IPS DF 4.7 (cell line): Measurements from ENCODE around the gene TMEM255B.

Experiments used
- DNase-seq: peaks from one replicate; pipeline ENCODE4 v3.0.0-alpha.2; 2013; ENCODE audit warnings: low spot score; ENCODE audit errors: extremely low read depth

The TMEM255B gene

DNA sequence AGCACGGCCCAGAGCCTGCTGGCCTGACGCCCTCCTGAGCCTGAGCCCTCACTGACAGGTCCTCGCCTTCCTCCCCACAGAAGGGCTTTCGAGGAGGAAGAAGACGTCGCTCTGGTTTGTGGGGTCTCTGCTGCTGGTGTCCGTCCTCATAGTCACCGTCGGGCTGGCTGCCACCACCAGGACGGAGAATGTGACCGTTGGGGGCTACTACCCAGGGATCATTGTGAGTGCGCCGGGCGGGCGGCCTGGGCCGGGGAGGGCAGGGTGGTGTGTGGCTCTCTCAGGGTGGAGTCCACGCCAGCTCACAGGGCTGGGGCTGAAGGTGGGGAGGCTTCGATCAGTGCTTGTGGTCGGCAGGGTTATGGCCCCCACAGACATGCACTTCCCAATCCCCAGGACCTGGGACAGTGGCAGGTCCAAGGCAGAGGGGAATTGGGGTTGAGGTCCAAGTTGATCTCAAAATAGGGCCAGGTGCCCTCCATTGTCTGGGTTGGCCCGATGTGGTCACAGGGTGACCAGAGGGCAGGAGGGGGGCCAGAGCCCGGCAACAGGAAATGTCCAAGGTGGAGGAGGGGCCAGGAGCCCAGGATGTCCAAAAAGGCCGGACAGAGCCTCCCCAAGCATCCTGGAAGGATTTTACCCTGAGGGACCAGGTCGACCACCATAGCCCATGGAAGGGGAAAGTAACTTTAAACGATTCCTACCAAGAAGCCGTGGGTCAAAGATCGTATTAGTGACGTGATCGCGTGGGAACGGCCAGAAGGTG lies 7.2 kb downstream of the TMEM255B start:
- no peak for DNase-seq

DNA sequence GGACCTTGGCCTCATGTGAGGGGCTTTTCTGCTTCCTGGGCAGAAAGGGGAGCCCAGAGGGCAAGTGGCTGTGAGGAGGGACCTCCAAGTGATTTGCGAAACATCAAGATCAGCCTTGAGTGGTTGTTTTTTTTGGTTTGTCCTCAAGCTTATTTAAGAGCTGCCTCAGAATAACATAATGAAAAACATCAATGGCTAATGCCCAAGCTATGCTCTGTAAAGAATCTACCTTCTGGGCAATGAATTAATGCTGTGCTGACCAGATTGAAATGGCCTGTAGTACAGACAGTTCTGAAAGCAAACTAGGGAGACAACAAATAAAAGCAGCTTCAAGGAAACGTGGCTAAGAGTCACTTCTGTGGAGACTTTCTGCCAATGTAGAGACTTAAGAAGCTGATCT lies 8.3 kb downstream of the TMEM255B start:
- DNase-seq: no peak

DNA sequence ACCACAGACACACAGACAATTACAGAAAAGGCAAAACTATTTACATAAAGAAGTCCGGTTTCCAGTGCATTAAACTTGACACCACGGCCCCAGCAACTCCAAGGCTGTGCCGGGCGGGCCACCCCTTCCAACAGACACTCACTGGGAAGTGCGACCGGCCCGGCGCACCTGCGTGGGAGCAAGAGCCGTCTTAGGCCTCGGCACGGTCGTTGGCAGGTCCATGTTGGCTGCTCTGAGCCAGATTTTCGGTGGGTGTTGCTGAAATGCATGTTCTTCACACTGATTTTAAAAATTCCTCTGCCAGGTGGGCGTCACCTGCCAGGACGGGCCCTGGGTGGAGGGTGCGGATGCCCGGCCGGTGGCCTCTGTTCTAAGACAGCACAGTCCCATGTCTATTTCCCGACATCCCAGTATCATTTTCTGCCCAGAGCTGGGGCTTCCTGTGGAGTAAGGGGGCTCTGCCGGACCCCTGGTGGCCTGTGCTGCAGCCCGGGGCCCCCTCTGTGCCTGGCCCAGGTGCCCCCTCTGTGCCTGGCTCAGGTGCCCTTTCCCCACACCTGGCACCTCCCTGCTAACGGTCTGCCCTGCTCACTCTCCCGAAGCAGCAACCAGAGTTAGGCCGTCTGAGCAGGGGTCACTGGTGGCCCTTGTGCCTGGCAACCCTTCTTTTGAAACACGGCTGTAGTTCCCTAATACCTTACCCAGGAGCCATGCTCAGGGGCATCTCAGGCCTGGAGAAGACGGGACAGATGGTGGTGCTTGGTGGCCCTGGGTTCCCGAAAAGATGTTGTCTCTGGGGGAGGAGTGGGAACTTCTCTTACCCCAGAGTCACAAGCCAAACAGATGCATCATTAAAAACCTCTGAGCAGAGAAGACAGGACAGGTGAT lies 9.2 kb downstream of the TMEM255B start:
- no peak for DNase-seq

DNA sequence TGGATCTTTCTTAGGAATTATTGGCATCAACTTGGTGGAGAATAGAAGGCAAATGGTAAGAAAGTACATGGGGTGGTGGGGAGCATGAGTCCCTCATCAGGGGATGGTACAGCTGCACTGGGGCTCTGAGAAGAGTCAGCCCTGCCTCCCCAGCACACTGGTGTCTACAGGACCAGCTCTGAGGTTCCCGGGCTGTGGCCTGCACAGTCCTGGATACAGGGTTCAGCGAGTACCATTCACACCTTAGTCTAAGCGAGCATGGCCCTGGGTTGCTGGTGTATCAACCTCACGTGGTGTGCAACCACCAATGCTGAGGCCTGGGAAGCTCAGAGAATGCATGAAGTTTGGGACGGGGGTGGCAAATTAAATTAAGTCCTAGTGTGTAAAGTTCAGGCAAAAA lies 10.1 kb downstream of the TMEM255B start:
- DNase-seq: no peak

DNA sequence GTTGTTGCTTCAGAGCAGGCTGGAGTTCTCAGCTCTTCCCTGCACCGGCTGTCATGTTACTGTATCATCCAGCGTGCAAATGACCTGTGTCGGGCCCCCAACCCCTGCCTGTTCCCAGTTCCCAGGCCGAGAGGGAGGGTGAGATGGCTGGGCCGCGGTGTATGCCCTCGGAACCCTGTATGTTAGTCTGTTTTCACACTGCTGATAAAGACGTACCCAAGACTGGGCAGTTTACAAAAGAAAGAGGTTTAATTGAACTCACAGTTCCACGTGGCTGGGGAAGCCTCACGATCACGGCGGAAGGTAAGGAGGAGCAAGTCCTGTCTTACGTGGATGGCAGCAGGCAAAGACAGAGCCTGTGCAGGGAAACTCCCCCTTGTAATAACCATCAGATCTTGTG lies 10.9 kb downstream of the TMEM255B start:
- no peak for DNase-seq

DNA sequence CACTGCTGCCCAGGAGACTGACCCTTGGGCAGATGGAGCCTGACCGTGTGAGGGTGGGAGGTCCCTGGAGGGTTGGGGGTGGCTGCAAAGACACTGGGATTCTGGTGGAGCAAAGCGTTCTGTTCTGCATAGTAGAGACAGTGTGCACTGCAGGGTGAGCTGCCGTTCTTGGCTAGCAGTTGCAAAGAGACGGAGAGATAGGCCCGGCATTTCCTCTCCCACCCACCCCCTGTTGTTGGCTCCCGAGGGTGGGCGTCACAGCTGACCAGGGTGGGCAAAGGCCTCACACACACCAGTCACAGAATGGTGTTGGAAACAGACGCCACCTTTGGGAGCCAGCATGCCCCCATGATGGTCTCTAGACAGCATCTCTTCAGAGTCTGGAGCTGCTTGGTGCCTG lies 11.4 kb downstream of the TMEM255B start:
- DNase-seq: no peak

DNA sequence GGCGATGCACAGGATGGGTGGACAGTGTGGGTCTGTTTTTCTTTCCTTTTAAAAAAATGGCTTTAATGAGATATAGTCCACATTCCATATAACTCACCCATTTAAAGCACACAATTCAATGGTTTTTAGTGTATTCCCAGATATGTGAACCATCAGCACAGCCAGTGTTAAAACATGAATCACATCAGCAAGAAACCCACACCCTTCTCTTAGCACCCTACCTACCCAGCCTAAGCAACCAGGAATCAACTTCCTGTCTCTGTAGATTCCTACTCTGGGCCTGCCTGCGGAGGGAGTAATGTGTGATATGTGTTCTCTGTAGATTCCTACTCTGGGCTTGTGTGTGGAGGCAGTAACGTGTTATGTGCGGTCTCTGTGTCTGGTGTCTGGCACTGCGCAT lies 11.9 kb downstream of the TMEM255B start:
- DNase-seq: no peak

DNA sequence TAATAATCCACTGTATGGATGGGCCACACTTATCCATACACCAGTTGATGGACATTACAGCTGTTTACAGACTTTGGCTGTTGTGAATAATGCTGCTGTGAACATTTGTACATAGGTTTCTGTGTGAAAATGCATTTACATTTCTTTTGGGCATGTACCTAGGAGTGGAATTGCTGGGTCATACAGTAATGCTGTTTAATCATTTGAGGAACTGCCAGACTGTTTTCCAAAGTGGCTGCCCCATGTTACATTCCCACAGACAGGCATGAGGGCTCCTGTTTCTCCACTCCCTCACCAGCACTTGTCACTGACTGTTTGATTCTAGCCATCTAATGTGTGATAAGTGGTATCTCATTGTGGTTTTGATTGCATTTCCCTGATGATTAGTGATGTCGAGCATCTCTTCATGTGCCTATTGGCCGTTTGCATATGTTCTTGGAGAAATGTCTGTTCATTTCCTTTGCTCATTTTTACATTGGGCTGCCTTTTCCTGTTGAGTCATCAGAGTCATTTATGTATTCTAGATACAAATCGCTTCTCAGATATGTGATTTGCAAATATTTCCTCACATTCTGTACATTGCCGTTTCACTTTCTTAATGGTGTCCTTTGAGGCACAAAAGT lies 12.8 kb downstream of the TMEM255B start:
- DNase-seq: no peak

DNA sequence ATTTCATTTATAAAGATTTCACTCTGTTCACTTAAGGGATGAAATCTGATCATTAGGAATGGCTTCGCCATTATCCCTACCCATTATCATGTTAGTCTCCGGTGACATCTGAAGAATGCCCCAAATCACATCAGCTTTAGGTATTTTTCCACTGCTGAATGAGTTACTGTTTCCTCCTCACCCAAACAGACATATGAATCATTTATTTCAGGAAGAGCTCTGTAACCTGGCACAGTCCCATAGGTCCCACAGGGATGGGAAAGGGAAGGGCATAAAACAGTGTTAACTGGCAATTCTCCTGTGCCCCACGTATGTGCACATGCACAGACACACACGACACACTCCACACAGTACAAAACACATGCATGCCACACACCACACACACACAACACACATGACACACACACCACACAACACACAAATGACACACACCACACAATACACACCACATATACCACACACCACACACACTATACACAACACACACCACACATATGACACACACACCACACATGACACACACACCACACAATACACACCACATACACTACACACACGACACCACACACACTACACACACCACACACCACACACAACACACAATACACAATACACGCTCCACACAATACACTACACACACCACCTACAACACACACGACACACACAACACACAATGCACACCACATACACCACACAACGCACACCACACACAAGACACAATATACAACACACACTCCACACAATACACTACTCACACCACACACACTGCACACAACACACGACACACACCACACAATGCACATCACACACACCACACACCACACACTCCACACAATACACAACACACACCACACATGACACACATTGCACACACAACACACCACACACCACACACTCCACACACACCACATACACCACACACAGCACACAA lies 15.4 kb downstream of the TMEM255B start:
- DNase-seq: no peak

DNA sequence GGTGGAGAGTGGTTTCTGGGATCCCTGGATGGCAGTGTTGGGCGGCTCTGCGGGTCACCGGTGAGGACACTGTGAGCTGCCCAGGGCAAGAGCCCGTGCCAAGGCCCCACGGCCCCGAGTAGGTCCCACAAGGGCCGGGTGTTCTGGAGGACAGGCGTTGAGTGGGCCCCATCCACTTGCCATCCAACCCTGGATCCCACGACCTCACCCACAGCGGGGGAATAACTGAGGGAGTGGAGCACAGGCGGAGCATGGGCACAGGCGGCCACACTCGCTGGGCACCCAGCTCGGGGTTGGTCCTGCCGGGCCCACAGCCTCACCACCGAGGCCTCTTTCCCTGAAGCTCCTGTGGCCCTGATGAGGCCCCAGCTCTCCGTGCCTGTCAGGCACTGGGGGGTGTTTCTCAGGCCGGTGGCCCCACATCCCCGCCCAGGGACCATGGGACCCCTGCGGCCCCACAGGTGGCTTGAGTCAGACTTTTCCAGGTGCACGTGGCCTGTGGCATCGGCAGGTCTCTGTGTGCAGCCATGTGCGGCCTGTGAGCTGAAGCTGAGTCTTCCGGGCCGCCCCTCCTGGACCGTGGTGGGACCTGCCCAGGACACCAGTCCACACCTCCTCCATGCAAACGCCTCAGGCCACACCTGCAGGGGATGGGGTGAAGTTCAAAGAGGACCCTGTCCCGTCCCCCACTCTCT lies 16.6 kb downstream of the TMEM255B start:
- DNase-seq: no peak

DNA sequence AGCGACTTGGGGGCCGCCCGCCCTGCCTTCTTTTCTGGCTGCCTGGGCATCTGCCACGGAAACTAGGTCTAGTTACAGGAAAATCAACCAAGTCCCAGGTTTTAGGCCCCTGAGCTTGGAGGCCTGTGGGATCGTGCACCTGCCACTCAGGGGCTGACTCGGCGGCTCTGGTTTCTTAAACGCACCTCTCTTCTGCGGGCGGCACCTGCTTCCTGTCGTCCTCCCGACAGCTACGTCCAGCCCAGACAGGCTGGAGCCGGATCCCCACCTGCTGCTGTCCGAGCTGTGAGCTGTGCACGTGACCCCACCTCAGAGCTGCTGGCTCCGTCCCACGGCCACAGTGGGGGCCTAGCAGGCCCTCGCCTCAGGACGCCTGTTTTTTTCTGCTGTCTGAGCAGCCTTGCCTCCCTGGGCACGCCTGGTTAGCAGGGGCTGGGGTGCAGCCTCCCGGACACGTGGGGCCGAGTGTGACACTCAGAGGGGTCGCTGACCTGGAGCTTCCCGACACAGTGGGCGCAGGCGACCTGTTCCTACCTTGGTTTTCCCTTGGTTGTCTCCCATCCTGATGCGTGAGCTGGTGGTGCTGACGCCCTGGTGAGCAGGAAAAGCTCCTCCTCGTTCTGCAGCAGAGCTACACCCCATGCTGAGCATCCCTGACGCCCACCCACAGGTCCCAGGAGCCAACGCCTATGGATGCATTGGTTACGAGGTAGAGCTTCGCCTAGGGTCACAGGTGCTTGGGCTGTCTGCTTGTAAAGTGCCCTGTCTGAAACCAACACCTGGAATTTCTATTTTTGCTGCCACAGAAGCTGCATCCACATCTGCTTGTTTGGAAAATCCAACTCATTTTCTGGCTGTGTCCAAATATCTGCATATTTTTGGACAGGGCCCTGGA lies 17.5 kb downstream of the TMEM255B start:
- DNase-seq: no peak

DNA sequence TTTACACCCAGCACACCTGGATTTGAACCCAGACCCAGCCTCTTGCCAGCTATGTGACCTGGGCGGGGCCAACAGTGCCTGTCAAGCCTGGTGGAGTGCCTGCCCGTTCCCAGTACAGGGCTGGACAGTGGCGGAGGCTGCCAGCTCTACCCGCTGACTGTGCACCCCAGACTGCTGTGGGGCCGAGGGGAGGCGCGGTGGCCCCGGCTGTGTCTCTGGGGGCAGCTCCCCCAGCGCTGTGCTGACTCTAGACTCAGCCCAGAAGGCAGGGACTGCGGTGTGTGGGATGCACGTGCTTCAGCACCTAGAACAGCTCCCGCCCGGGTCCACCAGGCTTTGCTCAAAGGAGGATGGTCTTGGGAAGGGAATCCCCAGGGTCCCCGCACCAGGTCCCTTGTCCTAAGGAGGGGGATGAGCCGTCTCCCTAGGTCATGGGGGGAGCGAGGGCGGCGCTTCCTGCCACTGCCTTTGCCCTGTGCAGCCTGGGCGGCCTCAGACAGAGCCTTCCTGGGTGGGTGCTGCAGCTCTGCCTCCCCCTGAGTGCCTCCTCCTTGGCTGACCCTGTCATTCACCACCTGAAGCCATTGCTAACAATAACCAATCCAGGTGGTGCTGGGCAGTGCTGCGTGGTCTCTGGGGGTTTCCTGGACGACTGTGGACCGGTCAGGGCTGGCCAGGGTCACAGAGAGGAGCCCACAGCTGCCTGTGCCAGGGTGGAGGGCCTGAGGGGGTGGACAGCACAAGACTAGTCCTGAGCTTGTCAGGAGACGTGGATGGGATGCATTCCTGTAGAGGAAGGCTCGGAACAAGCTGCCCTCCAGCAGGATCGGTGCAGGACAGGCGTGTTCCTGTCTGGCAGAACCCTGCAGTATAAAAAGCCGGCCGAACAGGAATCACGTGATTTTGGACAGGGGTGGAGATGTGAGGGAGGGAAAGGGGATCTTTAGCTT lies 18.6 kb downstream of the TMEM255B start:
- DNase-seq: no peak

DNA sequence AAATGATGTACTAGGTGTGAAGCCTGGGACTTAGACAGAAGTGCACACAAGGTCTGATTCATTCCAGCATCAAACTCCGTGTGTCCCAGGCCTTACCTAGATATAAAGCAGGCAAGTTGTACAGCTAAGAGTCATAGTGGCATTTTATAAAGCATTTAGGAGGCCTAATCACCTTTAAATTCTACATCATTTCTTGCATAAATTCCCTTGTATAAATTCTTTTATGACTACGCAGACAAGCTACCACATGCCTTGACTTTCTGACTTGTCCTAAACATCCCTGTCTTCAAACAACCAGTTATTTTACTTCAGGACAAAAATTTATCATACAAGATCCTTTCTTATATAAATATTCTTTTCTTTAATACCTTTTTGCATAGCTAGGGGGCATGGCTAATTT lies 22.5 kb downstream of the TMEM255B start:
- no peak for DNase-seq

DNA sequence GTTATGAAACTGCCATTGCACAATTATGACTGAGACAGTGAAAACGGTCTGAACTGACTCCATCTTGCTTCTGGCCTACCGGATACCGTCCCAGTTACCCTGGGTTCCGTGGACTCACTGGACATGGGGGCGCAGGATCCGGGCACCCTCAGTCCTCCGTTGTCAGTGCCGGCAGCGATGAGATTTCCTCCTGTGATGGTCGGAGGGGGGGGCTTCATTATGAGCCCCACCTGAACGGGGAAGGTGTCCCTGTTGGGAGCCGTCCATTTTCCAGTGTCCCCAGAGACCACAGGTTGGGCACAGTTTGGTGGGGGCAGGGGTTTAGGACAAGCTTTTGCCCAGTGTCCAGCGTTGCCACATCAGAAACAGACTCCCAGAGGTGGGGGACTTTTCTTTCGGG lies 23.4 kb downstream of the TMEM255B start:
- DNase-seq: no peak

DNA sequence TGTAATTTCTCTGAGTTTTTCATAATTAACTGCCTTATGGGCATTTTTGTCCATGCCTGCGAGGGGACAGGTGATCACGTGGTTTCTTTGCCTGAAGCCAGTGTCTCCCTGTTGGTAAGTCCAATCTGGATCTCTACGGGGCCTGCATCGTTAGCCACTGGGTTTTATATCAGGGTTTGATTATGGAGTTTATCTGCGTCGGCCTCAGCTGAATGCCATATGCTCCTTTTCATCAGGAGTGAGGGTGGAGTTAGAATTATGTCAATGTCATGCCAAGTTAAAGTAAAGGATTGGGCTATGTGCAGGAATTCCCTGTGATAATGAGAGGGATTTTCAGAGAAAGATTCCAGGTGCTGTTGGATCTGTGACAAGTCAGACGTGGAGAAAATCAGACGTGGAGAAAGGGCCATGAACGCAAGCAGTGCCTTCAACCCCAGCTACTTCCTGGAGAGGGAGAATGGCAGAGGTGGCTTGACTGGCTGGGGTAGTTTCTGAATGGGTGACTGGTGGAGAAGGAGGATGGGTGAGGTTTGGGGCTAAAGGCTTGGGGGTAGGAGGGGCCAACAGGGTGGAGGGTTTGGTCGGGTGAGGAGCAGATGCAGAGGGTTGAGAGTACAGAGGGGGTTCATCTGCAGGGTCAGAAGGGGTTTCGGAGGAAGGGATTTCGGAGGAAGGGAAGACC lies 24.3 kb downstream of the TMEM255B start:
- no peak for DNase-seq

DNA sequence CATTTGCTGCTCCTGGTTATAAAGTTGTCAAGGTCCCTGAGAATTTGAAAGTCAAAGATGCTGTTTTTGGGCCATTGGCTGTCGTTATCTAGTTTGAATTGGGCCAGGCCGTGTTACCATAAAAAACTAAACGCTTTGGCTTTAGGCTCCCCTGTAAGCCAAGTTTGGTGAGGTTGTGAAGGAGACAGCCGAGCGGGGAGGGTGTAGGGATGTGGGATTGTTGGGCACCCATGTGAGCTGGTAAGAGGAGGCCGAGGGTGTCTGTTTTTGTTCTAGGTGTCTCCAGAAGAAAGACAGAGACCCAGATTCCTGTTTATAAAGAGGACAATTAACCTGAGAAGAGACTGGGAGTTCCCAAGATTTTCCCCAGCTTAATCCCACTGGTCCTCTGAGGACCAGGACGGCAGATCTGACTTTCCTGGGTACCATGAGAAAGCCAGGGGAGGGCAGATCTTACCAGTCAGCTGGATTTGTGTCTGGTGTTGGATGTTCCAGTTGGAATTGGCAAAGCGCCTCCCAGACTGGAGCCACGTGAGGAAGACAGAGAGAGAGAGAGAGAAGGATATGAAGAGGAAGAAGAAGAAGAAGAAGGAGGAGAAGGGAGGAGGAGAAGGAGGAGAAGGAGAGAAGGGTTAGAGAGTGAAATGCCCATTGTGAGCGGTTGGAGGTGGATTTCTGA lies 25.1 kb downstream of the TMEM255B start:
- no peak for DNase-seq

DNA sequence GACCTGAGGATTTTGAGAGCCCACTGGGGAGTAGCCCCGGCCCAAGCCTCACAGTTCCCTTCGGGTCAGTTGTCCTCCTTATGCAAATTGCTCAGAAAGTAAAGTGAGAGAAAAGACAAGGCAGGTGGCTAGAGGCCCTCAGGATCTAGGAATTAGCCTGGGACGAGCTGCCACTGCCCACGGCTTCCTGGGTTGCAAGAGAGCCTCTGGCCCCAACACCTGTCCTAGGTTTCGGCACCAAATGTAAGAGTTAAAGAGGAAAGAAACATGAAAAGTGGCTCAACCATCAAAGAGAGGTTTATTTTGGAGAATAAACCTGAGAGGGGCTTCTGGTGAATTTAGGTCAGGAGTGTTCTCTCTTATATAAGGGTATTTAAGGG lies 25.6 kb downstream of the TMEM255B start:
- no peak for DNase-seq
